Amniotic stem cell (primary cell): Measurements from ENCODE around the gene TEX2.

Experiments
- DNase-seq: peaks from one replicate; lab custom pipeline; 2025; lab: John Stamatoyannopoulos, UW

TEX2 gene

DNA sequence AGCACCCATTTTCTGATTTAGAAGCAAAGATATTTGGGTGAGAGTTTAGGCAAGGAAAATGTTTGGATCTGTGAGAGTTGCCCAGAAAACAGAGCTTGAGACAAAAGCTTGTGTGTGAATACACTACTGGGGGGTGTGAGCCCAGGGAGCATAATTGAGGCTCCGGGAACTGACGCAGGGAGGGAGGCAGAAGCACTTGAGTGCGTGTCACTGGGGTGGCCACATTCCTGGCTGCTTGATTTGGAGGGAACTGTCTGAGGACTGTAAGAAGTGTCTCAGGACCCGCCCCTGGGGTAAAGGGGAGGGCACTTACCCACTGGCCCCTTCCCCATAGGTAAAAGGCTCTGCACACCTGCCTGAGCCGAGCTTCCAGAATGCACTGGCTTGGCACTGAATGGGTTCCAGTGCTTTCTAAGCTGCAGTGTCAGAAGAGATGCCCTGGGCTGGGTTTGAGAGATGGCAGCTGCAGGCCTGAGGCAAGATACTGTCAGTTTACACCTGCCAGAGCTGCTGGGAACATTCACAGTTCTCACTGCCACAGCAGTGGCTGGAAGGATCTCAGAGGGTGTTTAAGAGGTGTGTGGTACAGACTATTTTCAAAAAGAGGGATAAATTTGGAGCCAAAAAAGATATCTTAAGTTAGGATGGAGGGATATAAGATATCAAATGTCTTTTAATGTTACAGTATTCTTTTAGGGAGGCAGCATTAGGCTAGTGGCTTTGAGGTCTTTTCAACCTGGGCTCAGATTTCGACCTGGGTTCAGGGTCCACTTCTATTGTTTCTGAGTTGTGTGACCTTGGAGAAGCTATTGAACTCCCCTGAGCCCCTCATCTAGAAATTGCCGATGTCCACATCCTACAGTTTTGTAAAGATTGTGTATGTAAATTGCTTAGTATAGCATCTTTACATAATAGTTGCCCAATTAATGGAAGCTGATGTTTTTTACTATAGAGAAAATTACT is 6.9 kb upstream of the TEX2 start:
- no peak for DNase-seq

DNA sequence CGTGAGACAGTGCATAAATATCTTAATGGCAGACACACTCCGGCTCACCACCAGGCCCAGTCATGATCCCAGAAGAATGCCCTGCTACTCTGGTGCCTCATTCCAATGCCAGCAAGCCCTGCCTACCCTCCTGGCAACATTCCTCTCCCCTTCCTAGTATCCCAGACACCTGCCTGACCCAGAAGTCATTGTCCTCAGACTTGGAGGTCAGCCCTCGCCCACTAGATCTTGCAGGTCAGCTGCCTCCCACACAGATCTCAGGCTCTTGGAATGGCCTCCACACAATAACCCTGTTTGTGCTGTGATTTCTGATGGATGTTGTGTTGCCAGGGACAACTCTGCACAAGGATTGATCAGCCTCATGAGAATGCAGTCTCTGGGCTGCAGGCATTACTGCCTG is 1.8 kb upstream of the TEX2 start:
- DNase-seq: no peak

GRCh38 chr17:64262198-64262999 is 661 bp downstream of the TEX2 start:
- DNase-seq: peak; percentile 27

DNA sequence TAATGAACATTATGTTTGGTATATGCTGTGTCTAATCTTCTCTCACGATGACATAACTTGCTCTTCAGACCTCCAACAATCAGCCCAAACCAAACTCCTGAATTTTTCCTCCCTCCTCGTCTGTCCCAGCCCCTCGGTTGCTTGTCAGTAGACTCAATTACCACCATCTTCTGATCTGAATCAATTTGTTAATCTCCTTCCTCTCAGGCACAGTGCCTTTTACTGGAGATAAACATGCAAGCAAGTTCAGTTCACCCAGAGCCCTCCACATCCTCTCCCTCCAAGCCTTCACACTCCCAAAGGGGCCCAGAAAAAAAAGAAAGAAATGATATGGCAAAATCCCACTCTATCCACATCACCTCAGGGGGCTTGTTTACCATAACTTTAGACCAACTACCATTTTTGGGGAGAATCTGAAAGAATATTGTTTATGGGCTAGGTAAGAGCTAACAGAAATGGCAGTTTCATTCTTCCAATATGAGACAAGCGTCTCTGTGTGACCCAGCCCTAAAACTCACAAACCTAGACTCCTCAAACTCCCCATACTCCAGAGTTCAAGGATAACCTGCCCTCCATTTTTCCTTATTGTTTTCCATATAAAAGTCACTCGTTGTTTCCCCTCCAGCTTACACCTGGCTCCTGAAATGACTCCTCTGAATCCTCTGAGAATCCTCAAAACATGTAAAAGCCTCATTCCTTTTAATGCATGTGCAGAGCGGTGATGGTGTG is 1.5 kb downstream of the TEX2 start:
- DNase-seq: no peak

DNA sequence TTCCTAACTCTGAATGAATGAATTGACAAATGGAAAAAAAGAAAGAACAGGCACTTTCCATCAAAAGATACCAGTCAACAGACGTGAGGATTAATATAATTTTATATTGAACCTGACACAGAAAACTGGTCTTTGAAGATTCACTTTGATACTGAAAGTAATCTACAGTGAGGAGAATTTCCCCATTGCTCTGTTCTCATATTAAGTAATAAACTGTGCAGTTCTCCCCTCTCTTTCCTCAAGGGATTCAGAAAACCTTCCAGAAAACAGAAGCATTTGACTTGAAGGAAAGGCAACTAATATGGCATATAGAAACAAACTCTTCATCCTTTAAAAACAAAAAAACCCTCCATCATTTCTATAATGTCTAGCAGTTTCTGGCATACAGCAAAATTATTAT is 2.2 kb downstream of the TEX2 start:
- no peak for DNase-seq

GRCh38 chr17:64259922-64260321 is 3.1 kb downstream of the TEX2 start:
- DNase-seq: no peak

DNA sequence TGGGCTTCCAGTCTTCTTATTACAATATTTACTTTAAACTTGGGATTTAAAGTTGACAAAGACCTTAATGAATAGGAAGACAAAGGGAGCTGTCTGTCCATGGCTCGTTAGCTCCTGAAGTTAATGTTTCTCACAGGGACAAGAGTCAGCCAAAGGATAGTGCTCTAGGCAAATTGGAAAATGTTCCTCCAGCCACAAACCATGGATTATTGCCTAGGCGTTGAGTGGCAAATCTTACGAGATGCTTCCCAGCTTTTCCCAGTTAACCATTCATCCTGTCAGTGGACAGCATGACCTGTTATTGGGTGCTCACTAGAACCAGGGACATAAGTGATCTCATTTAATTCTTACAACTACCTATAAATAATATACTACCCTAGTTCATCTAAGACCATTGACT is 3.6 kb downstream of the TEX2 start:
- no peak for DNase-seq

- DNase-seq: no peak
Measured at GRCh38 chr17:64256913-64257807, 5.9 kb downstream of the TEX2 start.

DNA sequence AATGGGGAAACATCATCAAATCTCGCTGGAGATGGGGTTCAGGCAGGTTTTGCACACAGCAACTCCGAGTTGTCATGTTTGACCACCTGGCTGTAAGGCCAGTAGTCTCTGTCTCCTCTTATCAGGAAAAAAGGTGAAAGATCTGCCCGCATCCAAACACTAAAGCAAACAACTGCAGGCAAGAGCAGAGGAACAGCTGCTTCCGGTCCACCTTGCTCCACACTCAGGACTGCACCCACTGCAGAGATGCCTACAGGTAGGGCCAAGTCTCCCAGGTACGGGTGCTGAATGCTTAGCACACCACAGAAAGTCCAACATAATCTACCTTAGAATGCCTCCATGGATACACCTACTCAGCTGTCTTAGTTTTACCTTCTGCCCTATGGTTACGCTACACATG is 7.3 kb downstream of the TEX2 start:
- DNase-seq: no peak

- no peak for DNase-seq
Measured at GRCh38 chr17:64254755-64255154, 8.3 kb downstream of the TEX2 start.

DNA sequence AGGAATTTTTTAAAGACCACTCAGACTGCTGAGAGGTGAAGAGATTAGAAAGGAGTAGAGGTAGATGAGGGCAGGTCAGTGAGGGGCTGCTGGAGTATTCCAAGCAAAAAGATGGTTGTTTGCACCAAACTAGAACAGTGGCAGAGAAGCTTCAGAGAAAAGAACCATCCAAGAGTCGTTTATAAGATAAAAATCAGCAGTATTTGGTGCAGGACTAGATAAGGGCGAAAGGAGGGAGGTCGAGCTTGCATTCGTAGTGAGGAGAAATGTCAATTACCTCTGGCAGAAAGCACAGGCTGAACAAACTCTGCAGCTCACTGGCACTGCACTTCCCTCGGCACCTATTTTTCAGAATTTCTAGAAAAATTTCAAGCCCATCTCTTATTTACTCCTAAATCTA is 9.6 kb downstream of the TEX2 start:
- DNase-seq: no peak

- no peak for DNase-seq
Measured at GRCh38 chr17:64252831-64253230, 10.2 kb downstream of the TEX2 start.

GRCh38 chr17:64250233-64250835 is 12.7 kb downstream of the TEX2 start:
- DNase-seq: no peak

- no peak for DNase-seq
Measured at GRCh38 chr17:64247836-64248235, 15.2 kb downstream of the TEX2 start.

- no peak for DNase-seq
Measured at GRCh38 chr17:64245218-64246145, 17.6 kb downstream of the TEX2 start.

- no peak for DNase-seq
Measured at GRCh38 chr17:64244165-64244564, 18.9 kb downstream of the TEX2 start.

DNA sequence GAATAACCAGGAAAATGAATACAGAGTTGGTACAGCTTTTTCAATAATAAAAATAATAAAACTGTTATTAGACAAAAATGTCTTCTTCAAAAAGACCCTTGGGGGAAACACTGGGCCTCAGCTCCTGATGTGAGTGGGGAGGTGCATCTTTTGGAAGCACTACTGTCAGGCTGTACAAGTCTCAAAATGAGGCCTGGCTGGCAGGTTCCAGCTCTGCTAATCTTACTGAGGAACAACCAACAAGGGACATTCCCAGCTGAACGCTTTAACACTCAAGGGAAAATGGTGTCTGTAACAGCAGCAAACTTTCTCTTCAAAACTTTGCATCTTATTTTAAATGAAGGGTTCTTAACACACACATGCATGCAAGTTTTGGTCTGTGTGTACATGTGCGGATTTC is 19.7 kb downstream of the TEX2 start:
- DNase-seq: no peak

DNA sequence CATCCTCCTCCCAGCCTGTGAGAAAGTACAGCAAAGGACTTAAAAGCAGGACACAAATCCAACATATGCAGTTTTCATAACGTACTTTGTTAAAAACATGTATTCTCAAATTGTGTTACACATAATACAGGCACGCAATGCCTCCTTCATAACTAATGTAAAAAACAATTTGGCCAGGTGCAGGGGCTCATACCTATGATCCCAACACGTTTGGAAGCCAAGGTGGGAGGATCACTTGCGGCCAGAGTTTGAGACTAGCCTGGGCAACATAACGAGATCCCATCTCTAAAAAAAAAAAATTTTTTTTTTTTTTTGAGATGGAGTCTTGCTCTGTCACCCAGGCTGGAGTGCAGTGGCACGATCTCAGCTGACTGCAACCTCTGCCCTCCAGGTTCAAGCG is 20.4 kb downstream of the TEX2 start:
- no peak for DNase-seq

GRCh38 chr17:64240741-64241347 is 22.2 kb downstream of the TEX2 start:
- DNase-seq: peak; percentile 65
